Measurements from ENCODE around the gene MPND. TPM values are rescaled to one million over a fixed set of nuclear protein-coding genes. Genes with fewer than 3 reads are reported as not detected.
A peak's percentile ranks its signal among the peaks of the same experiment; 100 is the strongest.

The MPND gene
- total RNA-seq, 1 experiment from 2014 or later: 37.0 TPM

DNA sequence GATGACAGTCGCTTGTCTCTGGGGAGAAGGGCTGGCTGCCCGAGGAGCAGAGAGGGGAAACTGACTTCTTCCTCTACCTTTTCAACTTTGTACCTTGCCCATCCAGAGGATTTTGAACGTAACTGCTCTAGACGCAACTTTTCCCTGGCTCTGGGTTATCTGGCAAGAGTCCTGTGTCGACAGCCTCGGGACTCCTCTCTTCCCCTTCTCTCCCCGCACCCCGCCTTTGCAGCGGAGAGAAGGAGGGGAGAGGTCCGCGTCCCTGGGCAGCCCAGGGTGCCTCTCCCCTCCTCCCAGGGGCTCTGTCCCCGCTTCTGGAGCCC lies 56.4 kb downstream of the MPND start:
- no peak overlapping the region for H2AFZ ChIP-seq (ENCODE audit: low read length)
- H3K4ac ChIP-seq (ENCODE audit: low read depth, low read length): no peak overlapping the region
- H3K9me3 Mint-ChIP-seq: no peaks in the 10 kb centered on the region
- no peak overlapping the region for H3K27ac ChIP-seq (ENCODE audit: insufficient read length, low read depth, low read length)
- H2BK12ac ChIP-seq (ENCODE audit: insufficient read length, low read depth, low read length): no peak overlapping the region
- no peak overlapping the region for H3K14ac ChIP-seq (ENCODE audit: insufficient read depth, low read length)
- H2BK120ac ChIP-seq (ENCODE audit: low read depth, low read length, poor library complexity, severe bottlenecking): no peak overlapping the region
- H4K8ac ChIP-seq (replicated peaks; ENCODE audit: insufficient read length, low read depth, low read length): no peak overlapping the region
- H3K79me2 ChIP-seq (ENCODE audit: insufficient read depth, low read length): peaks cover 35% of the 10 kb centered on the region
- no peak overlapping the region for H4K5ac ChIP-seq (ENCODE audit: insufficient read length, low read depth, low read length)
- no peaks in the 10 kb centered on the region for H3K9me3 ChIP-seq (ENCODE audit: control insufficient read depth, low read depth, low read length)
- peak overlapping the region; percentile 93 for H3K4me2 ChIP-seq (ENCODE audit: insufficient read depth, insufficient read length, low read length)
- H3T11ph ChIP-seq (ENCODE audit: low read length): no peak overlapping the region
- no peaks in the 10 kb centered on the region for H4K20me1 ChIP-seq (ENCODE audit: control insufficient read depth, insufficient read depth, insufficient read length)
- DNase-seq: no peak
- H2BK15ac ChIP-seq (ENCODE audit: low read depth, low read length): no peak overlapping the region
- no peaks in the 10 kb centered on the region for H3K27me3 Mint-ChIP-seq (ENCODE audit: low read depth)
- peak overlapping the region; percentile 81 to 89 for H3K4me3 Mint-ChIP-seq
- peak overlapping the region in 1 of 3 experiments; percentile 75; a peak in 2 of 7 replicates for H3K27ac Mint-ChIP-seq
- H3K4me1 Mint-ChIP-seq: peaks cover 47 to 50% of the 10 kb centered on the region in 2 experiments
- H3K23me2 ChIP-seq (ENCODE audit: insufficient read length, low read depth, low read length, poor library complexity, severe bottlenecking): peaks cover 9% of the 10 kb centered on the region
- H3K79me1 ChIP-seq (ENCODE audit: insufficient read depth, low read depth, low read length, poor library complexity, severe bottlenecking): peaks cover 12% of the 10 kb centered on the region
- no peak overlapping the region for H3K18ac ChIP-seq (ENCODE audit: insufficient read length, low read depth, low read length)
- H3K56ac ChIP-seq (ENCODE audit: insufficient read length, low read depth, low read length): no peak overlapping the region
- TF ChIP-seq, protein P1, sequence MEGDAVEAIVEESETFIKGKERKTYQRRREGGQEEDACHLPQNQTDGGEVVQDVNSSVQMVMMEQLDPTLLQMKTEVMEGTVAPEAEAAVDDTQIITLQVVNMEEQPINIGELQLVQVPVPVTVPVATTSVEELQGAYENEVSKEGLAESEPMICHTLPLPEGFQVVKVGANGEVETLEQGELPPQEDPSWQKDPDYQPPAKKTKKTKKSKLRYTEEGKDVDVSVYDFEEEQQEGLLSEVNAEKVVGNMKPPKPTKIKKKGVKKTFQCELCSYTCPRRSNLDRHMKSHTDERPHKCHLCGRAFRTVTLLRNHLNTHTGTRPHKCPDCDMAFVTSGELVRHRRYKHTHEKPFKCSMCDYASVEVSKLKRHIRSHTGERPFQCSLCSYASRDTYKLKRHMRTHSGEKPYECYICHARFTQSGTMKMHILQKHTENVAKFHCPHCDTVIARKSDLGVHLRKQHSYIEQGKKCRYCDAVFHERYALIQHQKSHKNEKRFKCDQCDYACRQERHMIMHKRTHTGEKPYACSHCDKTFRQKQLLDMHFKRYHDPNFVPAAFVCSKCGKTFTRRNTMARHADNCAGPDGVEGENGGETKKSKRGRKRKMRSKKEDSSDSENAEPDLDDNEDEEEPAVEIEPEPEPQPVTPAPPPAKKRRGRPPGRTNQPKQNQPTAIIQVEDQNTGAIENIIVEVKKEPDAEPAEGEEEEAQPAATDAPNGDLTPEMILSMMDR (conservative IDR thresholded peaks at IDR 0.05): no peak
- no peak overlapping the region for H4K91ac ChIP-seq (ENCODE audit: insufficient read length, low read depth, low read length)
- H2BK5ac ChIP-seq (ENCODE audit: insufficient read length, low read length): no peak overlapping the region
- H3K23ac ChIP-seq (ENCODE audit: insufficient read length, low read depth, low read length): no peak overlapping the region
- peak overlapping the region; percentile 72 for H3K9ac ChIP-seq (ENCODE audit: extremely low read depth, insufficient read length, low read length)
- no peak overlapping the region for H2AK5ac ChIP-seq (ENCODE audit: insufficient read length, low read length)
- H3K36me3 Mint-ChIP-seq (ENCODE audit: insufficient read depth in 1 of 3, low read depth in 3 of 3): peaks cover 14 to 36% (median 34%) of the 10 kb centered on the region in 3 experiments; a peak in 6 of 7 replicates
- H2BK20ac ChIP-seq (ENCODE audit: low read depth, low read length, poor library complexity, severe bottlenecking): no peak overlapping the region
- H3K27me3 ChIP-seq (ENCODE audit: insufficient read depth, low read length): no peaks in the 10 kb centered on the region
- WGBS (ENCODE audit: extremely low coverage, insufficient read length, low lambda C conversion rate): no CpG with 5 or more reads among the region's 12 CpGs
- H3K4me1 ChIP-seq (ENCODE audit: insufficient read depth, low read length): no peaks in the 10 kb centered on the region; the same call in 1 of the 2 replicates

All from H9 (cell line).